AG04450 (cell line): ENCODE data around the gene THG1L. TPM values are rescaled to one million over a fixed set of nuclear protein-coding genes. Genes with fewer than 3 reads are reported as not detected.

Experiments used
- CTCF ChIA-PET: fragments of 300-600, 350-600 bp; formaldehyde crosslinking; extraction: SDS; loops from one replicate; lab custom pipeline; 2022; ENCODE audit warnings: antibody characterized with exemption, inconsistent platforms; lab: Charles Lee
- POLR2A ChIA-PET: fragments of 350-600 bp; formaldehyde crosslinking; extraction: SDS; loops from one replicate; lab custom pipeline; 2021; ENCODE audit warnings: antibody characterized with exemption, inconsistent platforms; lab: Yijun Ruan, JAX
- DNase-seq: peaks from one replicate; pipeline ENCODE4 v3.0.0-alpha.2; 2011; ENCODE audit warnings: low read depth, low spot score
- H3K27ac ChIP-seq: one replicate; pipeline ENCODE4 v1.5.1; 2012; ENCODE audit warnings: low read depth, low read length, control low read depth
- H3K27me3 ChIP-seq: one replicate; pipeline ENCODE4 v1.6.0; 2012; ENCODE audit warnings: low read length; ENCODE audit not compliant: control insufficient read depth, insufficient read depth
- H3K4me3 ChIP-seq: 2 replicates; pipeline ENCODE4 v1.5.1; 2011; ENCODE audit warnings: mild to moderate bottlenecking, low read depth, low read length, control low read depth
- H3K9me3 ChIP-seq: 2 replicates; pipeline ENCODE4 v1.5.1; 2012; ENCODE audit warnings: low read length; ENCODE audit not compliant: control insufficient read depth, insufficient read depth
- polyA plus RNA-seq: library from polyadenylated mRNA; depleted of rRNA; stranded (reverse); fragments of >200 nt; gene quantifications from 2 replicates; pipeline ENCODE4 v1.2.3, GENCODE V29; 2011
- TF ChIP-seq, protein P1 (sequence below): IDR thresholded peaks from 2 replicates; pipeline ENCODE4 v1.5.1; 2011; ENCODE audit warnings: low read depth, low read length, control low read depth, inconsistent platforms

THG1L gene
- polyA plus RNA-seq, 1 experiment: 21.0 TPM

DNA sequence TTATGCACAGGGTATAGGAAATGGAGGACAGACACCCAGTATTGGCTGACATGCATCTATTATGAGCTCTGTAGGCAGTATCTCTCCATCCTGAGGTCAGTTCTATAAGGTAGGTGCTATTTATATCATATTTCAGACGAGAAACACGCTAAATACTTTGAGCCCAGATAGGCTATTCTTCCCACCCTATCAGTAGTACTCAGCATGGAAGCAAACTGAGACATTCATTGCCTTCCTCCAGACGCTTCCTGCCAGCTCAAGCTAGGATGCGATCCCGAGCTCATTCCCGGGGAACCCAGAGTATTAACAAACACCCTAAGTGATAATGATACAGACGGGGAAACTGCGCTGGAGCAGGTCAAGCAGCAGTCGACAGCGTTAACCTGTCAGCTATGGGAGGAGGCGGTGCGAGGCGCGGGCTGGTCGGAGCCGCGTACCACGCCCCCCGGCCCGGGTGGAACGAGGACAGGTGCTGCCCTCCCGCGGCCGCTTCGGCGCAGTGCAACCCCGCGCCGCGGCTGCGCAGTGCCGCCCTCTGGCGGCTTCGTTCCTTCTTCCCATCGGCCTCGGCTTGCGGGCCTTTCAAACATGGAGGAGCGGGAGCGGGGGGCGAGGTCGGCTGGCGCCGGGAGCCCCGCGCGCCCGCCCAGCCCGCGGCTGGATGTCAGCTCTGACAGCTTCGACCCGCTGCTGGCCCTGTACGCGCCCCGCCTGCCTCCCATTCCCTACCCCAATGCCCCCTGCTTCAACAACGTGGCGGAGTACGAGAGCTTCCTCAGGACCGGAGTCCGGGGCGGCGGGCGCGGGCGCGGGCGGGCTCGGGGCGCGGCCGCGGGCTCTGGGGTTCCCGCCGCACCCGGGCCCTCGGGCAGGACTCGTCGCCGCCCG lies 12.2 kb downstream of the THG1L start, which contains the start of gene LSM11:
Gene LSM11 (plus strand): TSS at position 550 of the 888 bp plus-strand sequence. CDS start 39 bp downstream, at position 589.
- Histone ChIP-seq H3K9me3 (no peaks in the 10 kb centered on the region), H3K27me3 (no peaks in the 10 kb centered on the region), H3K4me3 (peak within 1 kb of the TSS; percentile 76), H3K27ac (no peak within 1 kb of the TSS)
- TF ChIP-seq, protein P1, sequence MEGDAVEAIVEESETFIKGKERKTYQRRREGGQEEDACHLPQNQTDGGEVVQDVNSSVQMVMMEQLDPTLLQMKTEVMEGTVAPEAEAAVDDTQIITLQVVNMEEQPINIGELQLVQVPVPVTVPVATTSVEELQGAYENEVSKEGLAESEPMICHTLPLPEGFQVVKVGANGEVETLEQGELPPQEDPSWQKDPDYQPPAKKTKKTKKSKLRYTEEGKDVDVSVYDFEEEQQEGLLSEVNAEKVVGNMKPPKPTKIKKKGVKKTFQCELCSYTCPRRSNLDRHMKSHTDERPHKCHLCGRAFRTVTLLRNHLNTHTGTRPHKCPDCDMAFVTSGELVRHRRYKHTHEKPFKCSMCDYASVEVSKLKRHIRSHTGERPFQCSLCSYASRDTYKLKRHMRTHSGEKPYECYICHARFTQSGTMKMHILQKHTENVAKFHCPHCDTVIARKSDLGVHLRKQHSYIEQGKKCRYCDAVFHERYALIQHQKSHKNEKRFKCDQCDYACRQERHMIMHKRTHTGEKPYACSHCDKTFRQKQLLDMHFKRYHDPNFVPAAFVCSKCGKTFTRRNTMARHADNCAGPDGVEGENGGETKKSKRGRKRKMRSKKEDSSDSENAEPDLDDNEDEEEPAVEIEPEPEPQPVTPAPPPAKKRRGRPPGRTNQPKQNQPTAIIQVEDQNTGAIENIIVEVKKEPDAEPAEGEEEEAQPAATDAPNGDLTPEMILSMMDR: peak; percentile 98
- CTCF ChIA-PET: interaction anchor here (0.5 to 4.7 kb wide), 123 partner anchors 8 to 1461 kb away, joined by 3 to 88 read pairs (median 5); partner anchors contain the start of genes C5orf52, MED7 and THG1L
- POLR2A ChIA-PET: no interaction called here
- DNase-seq: no peak

DNA sequence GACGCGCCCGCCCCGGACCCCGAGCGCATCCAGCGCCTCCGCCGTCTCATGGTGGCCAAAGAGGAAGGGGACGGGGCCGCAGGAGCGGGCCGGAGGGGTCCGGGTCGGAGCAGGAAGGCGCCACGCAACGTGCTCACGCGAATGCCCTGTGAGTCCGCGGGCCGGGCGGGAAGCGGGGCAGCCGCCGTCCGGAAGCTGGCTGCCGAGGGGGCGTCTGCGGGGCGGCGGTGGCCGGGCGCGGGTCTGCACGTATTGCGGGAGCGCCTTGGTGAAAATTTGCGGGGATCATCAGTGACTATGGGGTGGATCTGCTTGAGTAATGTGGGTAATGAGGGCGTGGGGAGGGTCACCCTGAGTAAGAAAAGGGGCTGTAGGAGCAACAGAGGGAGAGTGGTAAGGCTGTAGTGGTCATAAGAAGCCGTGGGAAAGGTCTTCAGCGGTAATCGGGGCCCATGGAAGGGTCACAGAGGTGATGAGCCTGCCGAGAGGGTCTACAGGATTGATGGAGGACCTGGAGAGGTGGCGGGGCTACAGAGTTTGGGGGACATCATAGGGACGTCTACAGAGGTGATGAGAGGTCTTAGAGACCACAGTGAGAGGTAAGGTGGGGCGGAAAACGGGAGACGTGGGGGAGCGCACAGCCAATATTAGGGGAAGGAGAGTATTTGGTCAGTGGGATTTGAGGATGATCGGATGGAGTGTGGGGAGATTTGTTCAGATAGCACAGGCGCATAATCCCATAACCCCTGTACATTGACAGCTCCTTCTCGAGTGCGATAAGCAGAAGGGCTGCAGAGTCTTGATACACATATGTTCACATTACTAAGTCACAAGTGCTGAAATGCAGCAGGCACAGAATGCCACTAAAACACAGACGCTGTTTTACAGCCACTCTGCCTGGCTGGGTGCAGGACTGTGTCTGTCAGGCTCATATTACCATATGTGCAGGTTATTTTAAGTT lies 13.1 kb downstream of the THG1L start:
- ChIA-PET POLR2A (no interaction called here), CTCF (interaction anchor here (0.5 to 4.7 kb wide), 54 partner anchors 9 to 1333 kb away, joined by 3 to 88 read pairs (median 6); partner anchors contain the start of genes C5orf52 and THG1L)
- Histone ChIP-seq H3K4me3 (peak overlapping the region; percentile 76), H3K27ac (no peak overlapping the region), H3K27me3 (no peaks in the 10 kb centered on the region), H3K9me3 (no peaks in the 10 kb centered on the region)
- TF ChIP-seq, protein P1: no peak
- DNase-seq: no peak

DNA sequence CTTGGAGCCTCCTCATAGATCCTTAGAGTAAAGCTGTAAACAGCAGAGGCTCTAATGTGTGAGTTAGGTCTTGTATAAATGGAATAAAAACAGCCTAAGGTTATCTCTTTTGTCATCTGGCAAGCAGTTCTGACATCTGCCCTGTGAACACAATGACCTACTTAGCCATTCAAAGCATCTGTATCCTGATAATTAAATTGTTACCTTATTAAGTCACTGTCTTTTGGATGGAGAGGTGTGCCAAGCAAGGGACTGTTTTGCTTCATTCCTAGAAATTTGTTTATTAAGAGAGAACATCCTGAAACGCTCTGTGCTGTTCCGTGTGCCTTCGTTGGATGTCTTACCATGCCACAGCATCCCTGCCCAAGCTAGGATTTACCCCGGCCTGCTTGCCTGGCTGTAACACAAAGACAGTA lies 13.8 kb downstream of the THG1L start:
- CTCF ChIA-PET: interaction anchor here (0.9 to 4.7 kb wide), 4 partner anchors 8 to 419 kb away, joined by 3 to 88 read pairs (median 6); no protein-coding TSS in a partner anchor
- no peak overlapping the region for H3K27ac ChIP-seq
- TF ChIP-seq, protein P1: no peak
- no peaks in the 10 kb centered on the region for H3K27me3 ChIP-seq
- DNase-seq: no peak
- POLR2A ChIA-PET: no interaction called here
- H3K9me3 ChIP-seq: no peaks in the 10 kb centered on the region
- H3K4me3 ChIP-seq: peak overlapping the region; percentile 76

DNA sequence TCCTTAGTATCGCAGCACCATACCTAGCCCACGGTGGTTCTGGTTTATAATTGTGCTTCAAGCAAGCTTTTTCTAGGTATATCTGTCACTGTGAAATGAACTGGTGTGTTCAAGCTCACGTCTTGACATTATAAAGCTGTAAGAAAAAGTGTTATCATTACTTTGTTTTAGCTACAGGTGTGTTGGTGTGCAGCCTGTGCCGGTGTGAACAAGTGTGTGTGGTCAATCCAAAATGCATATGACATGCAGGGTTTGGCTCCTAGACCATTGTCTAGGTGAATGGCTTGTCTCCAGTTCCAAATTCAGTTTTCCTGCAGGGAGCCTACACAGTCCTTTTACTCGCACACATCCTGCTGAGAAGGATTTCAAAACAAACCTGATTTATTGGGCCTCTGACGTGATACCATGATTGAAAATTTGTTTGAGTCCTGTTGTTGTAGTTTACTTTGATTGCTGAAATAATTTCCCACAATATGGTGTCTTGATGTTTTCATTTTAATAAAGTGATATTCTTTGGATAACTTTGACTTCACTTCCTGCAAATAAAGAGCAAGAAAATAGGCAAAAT lies 16.0 kb downstream of the THG1L start:
- TF ChIP-seq, protein P1: no peak
- no peaks in the 10 kb centered on the region for H3K9me3 ChIP-seq
- H3K27me3 ChIP-seq: no peaks in the 10 kb centered on the region
- POLR2A ChIA-PET: interaction anchor here (1.0 kb wide), 1 partner anchor 189 kb away, joined by 6 read pairs; no protein-coding TSS in a partner anchor
- no peak overlapping the region for H3K4me3 ChIP-seq
- CTCF ChIA-PET: interaction anchor here (0.6 to 1.5 kb wide), 4 partner anchors 15 to 948 kb away, joined by 3 to 5 read pairs (median 4); no protein-coding TSS in a partner anchor
- no peak overlapping the region for H3K27ac ChIP-seq
- no peak for DNase-seq
